HL-60 (cell line): ENCODE data around the gene ACVR1B.

ENCODE experiments used
- DNase-seq, 2 experiments: peaks; one replicate each; pipeline ENCODE4 v3.0.0-alpha.2; 2010 to 2020; ENCODE audit warnings: low read depth in 1 of 2, low spot score in 1 of 2
- H3K27ac ChIP-seq: fragments of 250-450 bp; sonication (Bioruptor Pico); replicated peaks from 2 replicates; pipeline ENCODE4 v1.5.1; 2020; ENCODE audit warnings: mild to moderate bottlenecking, moderate library complexity
- H3K27me3 ChIP-seq: fragments of 250-450 bp; sonication (Bioruptor Pico); 2 replicates; pipeline ENCODE4 v1.5.1; 2021; ENCODE audit warnings: mild to moderate bottlenecking, moderate library complexity; ENCODE audit not compliant: insufficient read depth, poor library complexity, severe bottlenecking
- H3K4me3 ChIP-seq: replicated peaks from 2 replicates; pipeline ENCODE4 v1.5.1; 2011; ENCODE audit warnings: mild to moderate bottlenecking, control low read depth, low read length; ENCODE audit not compliant: insufficient read depth
- CTCF ChIP-seq: IDR thresholded peaks from one replicate; pipeline ENCODE4 v1.5.1; 2011; ENCODE audit warnings: low read length, control low read depth, inconsistent platforms; ENCODE audit not compliant: insufficient read depth
- GABPA ChIP-seq: IDR thresholded peaks from 2 replicates; pipeline ENCODE4 v1.6.1; 2012; ENCODE audit warnings: low read depth
- POLR2AphosphoS5 ChIP-seq: IDR thresholded peaks from 2 replicates; pipeline ENCODE4 v1.6.1; 2012; ENCODE audit warnings: low read depth
- REST ChIP-seq: IDR thresholded peaks from 2 replicates; pipeline ENCODE4 v1.6.1; 2012; ENCODE audit warnings: low read depth; ENCODE audit not compliant: insufficient replicate concordance
- SPI1 ChIP-seq: IDR thresholded peaks from 2 replicates; pipeline ENCODE4 v1.6.1; 2012; ENCODE audit warnings: low read depth, mild to moderate bottlenecking, borderline replicate concordance

ACVR1B gene

GRCh38 chr12:51934080-51934479, 17.4 kb upstream of the ACVR1B start:
- TF ChIP-seq GABPA (no peak), CTCF (no peak), POLR2AphosphoS5 (no peak), REST (no peak), SPI1 (no peak)
- Histone ChIP-seq H3K27ac (no peak overlapping the region), H3K4me3 (no peak overlapping the region), H3K27me3 (no peaks in the 10 kb centered on the region)
- no peak for DNase-seq

DNA sequence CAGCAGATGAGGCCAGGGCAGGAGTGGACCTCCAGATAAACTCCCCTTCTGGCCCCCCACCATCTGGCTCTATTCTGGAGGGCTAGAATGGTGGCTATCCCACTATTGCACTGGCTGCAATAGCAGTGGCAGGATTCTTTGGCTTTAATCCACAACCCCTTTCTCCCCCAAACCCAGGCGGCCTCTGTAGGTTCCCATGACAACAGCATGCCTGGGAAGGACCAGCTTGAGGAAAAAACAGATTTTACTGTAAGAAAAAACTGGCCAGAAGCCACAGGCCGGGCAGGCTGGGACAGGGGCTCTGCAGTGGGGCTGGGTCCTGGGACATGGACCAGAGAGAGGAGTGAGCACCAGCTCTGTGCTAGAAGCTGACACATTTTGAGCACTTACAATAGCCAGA, 13.6 kb upstream of the ACVR1B start:
- no peak for TF ChIP-seq REST
- no peak for DNase-seq
- H3K27me3 ChIP-seq, result no peaks in the 10 kb centered on the region
- no peak overlapping the region for H3K4me3 ChIP-seq
- no peak overlapping the region for H3K27ac ChIP-seq

GRCh38 chr12:51938726-51939125, 12.8 kb upstream of the ACVR1B start:
- no peak overlapping the region for H3K4me3 ChIP-seq
- H3K27me3 ChIP-seq, result no peaks in the 10 kb centered on the region
- H3K27ac ChIP-seq, result no peak overlapping the region
- no peak for DNase-seq
- TF ChIP-seq REST (no peak), SPI1 (no peak), GABPA (no peak), POLR2AphosphoS5 (no peak), CTCF (no peak)

DNA sequence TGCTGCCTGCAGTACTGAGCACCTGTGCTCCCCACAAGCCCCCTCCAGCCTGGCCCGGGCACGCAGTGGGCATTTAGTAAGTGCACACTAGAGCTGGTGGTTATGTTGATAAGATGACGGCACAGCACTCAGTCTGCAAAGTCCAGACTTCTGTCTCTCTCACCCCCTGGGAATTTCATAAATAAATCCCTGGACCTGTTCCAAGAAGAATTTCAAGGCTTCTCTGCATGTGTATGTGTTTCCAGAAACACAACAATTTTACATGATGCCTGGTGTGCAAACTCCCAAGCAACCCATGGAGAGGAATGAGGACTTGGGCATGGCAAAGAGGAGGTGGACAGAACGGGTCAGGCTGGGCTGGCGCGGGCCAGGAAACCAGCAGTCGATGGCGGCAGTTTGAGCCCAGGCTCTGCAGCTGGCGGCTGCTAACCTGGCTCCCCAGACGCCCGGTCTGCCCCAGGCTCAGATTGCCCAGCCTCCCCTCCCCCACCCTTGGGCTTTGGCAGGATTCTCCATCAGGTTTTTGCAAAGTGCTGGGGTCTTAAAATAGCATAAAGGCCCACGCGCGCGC, 10.4 kb upstream of the ACVR1B start:
- no peak overlapping the region for H3K27ac ChIP-seq
- no peak for DNase-seq
- TF ChIP-seq GABPA, result no peak
- TF ChIP-seq SPI1, result no peak
- TF ChIP-seq REST, result no peak
- TF ChIP-seq POLR2AphosphoS5, result no peak
- no peak for TF ChIP-seq CTCF
- no peaks in the 10 kb centered on the region for H3K27me3 ChIP-seq
- no peak overlapping the region for H3K4me3 ChIP-seq
